Central memory CD8-positive, alpha-beta T cell (primary cell): ENCODE measurements around the gene DENND6B.
"Not testable (repeated sequence)": the region's sequence is repeated elsewhere in the genome, so short reads cannot be mapped to it uniquely, and the experiment has no call there.

ENCODE experiments used
- ATAC-seq: fragments of 150-1000 bp; cut with Tn5 transposase; replicated peaks from 2 replicates; pipeline ENCODE4 v1.10.0; 2022; ENCODE audit warnings: mild to moderate bottlenecking, moderate FRiP score, moderate number of reproducible peaks; ENCODE audit not compliant: poor library complexity, severe bottlenecking; ENCODE audit errors: extremely low read depth
- DNase-seq, 2 donors: peaks; one replicate each; pipeline ENCODE4 v3.0.0; 2021; ENCODE audit warnings: low spot score in 2 of 2
- H3K27ac Mint-ChIP-seq: one replicate; pipeline ENCODE4 v1.8.0; 2022; ENCODE audit warnings: low read depth, mild to moderate bottlenecking, moderate library complexity, mixed read lengths
- H3K27me3 Mint-ChIP-seq: one replicate; pipeline ENCODE4 v1.8.0; 2022; ENCODE audit warnings: mixed read lengths
- H3K36me3 Mint-ChIP-seq: one replicate; pipeline ENCODE4 v1.8.0; 2022; ENCODE audit warnings: mild to moderate bottlenecking, moderate library complexity, mixed read lengths; ENCODE audit not compliant: insufficient read depth
- H3K4me1 Mint-ChIP-seq: one replicate; pipeline ENCODE4 v1.8.0; 2022; ENCODE audit warnings: mixed read lengths
- H3K4me3 Mint-ChIP-seq: one replicate; pipeline ENCODE4 v1.8.0; 2022; ENCODE audit warnings: mild to moderate bottlenecking, moderate library complexity, mixed read lengths
- H3K9me3 Mint-ChIP-seq: one replicate; pipeline ENCODE4 v1.8.0; 2022; ENCODE audit warnings: mixed read lengths

Gene DENND6B

GRCh38 chr22:50348058-50348457 is 21.2 kb upstream of the DENND6B start:
- H3K4me3 Mint-ChIP-seq, result no peak overlapping the region
- DNase-seq, result no peak
- no peak for ATAC-seq
- H3K4me1 Mint-ChIP-seq, result no peaks in the 10 kb centered on the region
- peaks cover 18% of the 10 kb centered on the region for H3K36me3 Mint-ChIP-seq
- no peaks in the 10 kb centered on the region for H3K27me3 Mint-ChIP-seq
- H3K27ac Mint-ChIP-seq, result no peak overlapping the region
- H3K9me3 Mint-ChIP-seq, result no peaks in the 10 kb centered on the region

GRCh38 chr22:50347157-50347556 is 20.3 kb upstream of the DENND6B start:
- H3K4me3 Mint-ChIP-seq, result no peak overlapping the region
- no peaks in the 10 kb centered on the region for H3K27me3 Mint-ChIP-seq
- DNase-seq (no peak), ATAC-seq (no peak)
- no peaks in the 10 kb centered on the region for H3K4me1 Mint-ChIP-seq
- H3K27ac Mint-ChIP-seq, result no peak overlapping the region
- H3K36me3 Mint-ChIP-seq, result peaks cover 12% of the 10 kb centered on the region
- no peaks in the 10 kb centered on the region for H3K9me3 Mint-ChIP-seq

GRCh38 chr22:50346470-50346869 is 19.7 kb upstream of the DENND6B start:
- Mint-ChIP-seq H3K27ac (no peak overlapping the region), H3K27me3 (no peaks in the 10 kb centered on the region), H3K4me1 (no peaks in the 10 kb centered on the region), H3K36me3 (peaks cover 12% of the 10 kb centered on the region), H3K4me3 (no peak overlapping the region), H3K9me3 (no peaks in the 10 kb centered on the region)
- no peak for ATAC-seq
- no peak for DNase-seq

- H3K9me3 Mint-ChIP-seq, result no peaks in the 10 kb centered on the region
- H3K27ac Mint-ChIP-seq, result no peak overlapping the region
- peaks cover 1% of the 10 kb centered on the region for H3K36me3 Mint-ChIP-seq
- DNase-seq, result no peak
- H3K4me3 Mint-ChIP-seq, result no peak overlapping the region
- ATAC-seq, result peak; percentile 4
- H3K27me3 Mint-ChIP-seq, result no peaks in the 10 kb centered on the region
- no peaks in the 10 kb centered on the region for H3K4me1 Mint-ChIP-seq
Measured at GRCh38 chr22:50343541-50343935, 16.7 kb upstream of the DENND6B start.

GRCh38 chr22:50342651-50343540 is 16.1 kb upstream of the DENND6B start, which contains the start of gene PPP6R2:
PPP6R2 (plus strand) TSS chr22:50343327; CDS start chr22:50393909, 50,582 bp downstream.
- H3K4me1 Mint-ChIP-seq, result no peaks in the 10 kb centered on the region
- no peak within 1 kb of the TSS for H3K27ac Mint-ChIP-seq
- H3K4me3 Mint-ChIP-seq, result peak within 1 kb of the TSS; percentile 68
- ATAC-seq (peak; percentile 84), DNase-seq (peak; percentile 79 to 84)
- H3K36me3 Mint-ChIP-seq, result peaks cover 1% of the 10 kb centered on the region
- H3K9me3 Mint-ChIP-seq, result no peaks in the 10 kb centered on the region
- H3K27me3 Mint-ChIP-seq, result no peaks in the 10 kb centered on the region

GRCh38 chr22:50341977-50342650 is 15.3 kb upstream of the DENND6B start:
- peaks cover 1% of the 10 kb centered on the region for H3K36me3 Mint-ChIP-seq
- no peaks in the 10 kb centered on the region for H3K9me3 Mint-ChIP-seq
- H3K27me3 Mint-ChIP-seq, result no peaks in the 10 kb centered on the region
- H3K4me1 Mint-ChIP-seq, result no peaks in the 10 kb centered on the region
- H3K27ac Mint-ChIP-seq, result no peak overlapping the region
- H3K4me3 Mint-ChIP-seq, result peak overlapping the region; percentile 68
- ATAC-seq (peak; percentile 64), DNase-seq (peak; percentile 80 to 90)

- no peak for DNase-seq
- no peak overlapping the region for H3K4me3 Mint-ChIP-seq
- H3K27ac Mint-ChIP-seq, result no peak overlapping the region
- no peaks in the 10 kb centered on the region for H3K36me3 Mint-ChIP-seq
- no peaks in the 10 kb centered on the region for H3K27me3 Mint-ChIP-seq
- no peak for ATAC-seq
- no peaks in the 10 kb centered on the region for H3K4me1 Mint-ChIP-seq
- no peaks in the 10 kb centered on the region for H3K9me3 Mint-ChIP-seq
Measured at GRCh38 chr22:50339945-50340879, 13.4 kb upstream of the DENND6B start.

- H3K27me3 Mint-ChIP-seq, result no peaks in the 10 kb centered on the region
- H3K27ac Mint-ChIP-seq, result no peak overlapping the region
- DNase-seq (no peak), ATAC-seq (no peak)
- no peaks in the 10 kb centered on the region for H3K9me3 Mint-ChIP-seq
- no peak overlapping the region for H3K4me3 Mint-ChIP-seq
- H3K4me1 Mint-ChIP-seq, result no peaks in the 10 kb centered on the region
- H3K36me3 Mint-ChIP-seq, result no peaks in the 10 kb centered on the region
Measured at GRCh38 chr22:50338860-50339462, 12.1 kb upstream of the DENND6B start.

- H3K9me3 Mint-ChIP-seq, result no peaks in the 10 kb centered on the region
- no peak overlapping the region for H3K27ac Mint-ChIP-seq
- no peak for DNase-seq
- H3K4me1 Mint-ChIP-seq, result no peaks in the 10 kb centered on the region
- no peaks in the 10 kb centered on the region for H3K27me3 Mint-ChIP-seq
- H3K4me3 Mint-ChIP-seq, result no peak overlapping the region
- no peaks in the 10 kb centered on the region for H3K36me3 Mint-ChIP-seq
- no peak for ATAC-seq
Measured at GRCh38 chr22:50338042-50338573, 11.3 kb upstream of the DENND6B start.

- Mint-ChIP-seq H3K4me1 (no peaks in the 10 kb centered on the region), H3K27ac (no peak overlapping the region), H3K36me3 (no peaks in the 10 kb centered on the region), H3K4me3 (no peak overlapping the region), H3K27me3 (no peaks in the 10 kb centered on the region), H3K9me3 (no peaks in the 10 kb centered on the region)
- DNase-seq (no peak), ATAC-seq (no peak)
Measured at GRCh38 chr22:50337262-50338041, 10.6 kb upstream of the DENND6B start.

- not testable (repeated sequence) for H3K27ac Mint-ChIP-seq, DNase-seq, H3K36me3 Mint-ChIP-seq, ATAC-seq, H3K4me3 Mint-ChIP-seq, H3K4me1 Mint-ChIP-seq, H3K9me3 Mint-ChIP-seq, H3K27me3 Mint-ChIP-seq
Measured at GRCh38 chr22:50334433-50334832, 7.6 kb upstream of the DENND6B start.
